Glomerular endothelial cell (primary cell): Measurements from ENCODE around the gene TTLL11. TPM values are rescaled to one million over a fixed set of nuclear protein-coding genes. Genes with fewer than 3 reads are reported as not detected.

Experiments used
- DNase-seq: peaks from one replicate; pipeline ENCODE4 v3.0.0-alpha.2; 2011; ENCODE audit warnings: low read depth, low spot score; ENCODE audit errors: extremely low read depth
- total RNA-seq: library from RNA; depleted of rRNA; stranded (reverse); fragments of >200 nt; gene quantifications from 2 replicates; pipeline ENCODE4 v1.2.3, GENCODE V29; 2015

The TTLL11 gene
- total RNA-seq, 1 donor from 2014 or later, result 8.2 TPM

GRCh38 chr9:122053567-122054350 lies 39.3 kb downstream of the TTLL11 start:
- DNase-seq, result no peak

- no peak for DNase-seq
Observed at GRCh38 chr9:122053064-122053463, 40.0 kb downstream of the TTLL11 start.

GRCh38 chr9:122051351-122052321 lies 41.5 kb downstream of the TTLL11 start:
- DNase-seq, result no peak

GRCh38 chr9:122050167-122050566 lies 42.9 kb downstream of the TTLL11 start:
- no peak for DNase-seq

- DNase-seq, result no peak
Observed at GRCh38 chr9:122042056-122042455, 51.1 kb downstream of the TTLL11 start.

GRCh38 chr9:122040561-122041242 lies 52.4 kb downstream of the TTLL11 start:
- DNase-seq, result no peak

GRCh38 chr9:122039234-122039633 lies 53.9 kb downstream of the TTLL11 start:
- DNase-seq, result no peak

GRCh38 chr9:122036988-122037387 lies 56.1 kb downstream of the TTLL11 start:
- no peak for DNase-seq

- no peak for DNase-seq
Observed at GRCh38 chr9:122036408-122036807, 56.7 kb downstream of the TTLL11 start.

- no peak for DNase-seq
Observed at GRCh38 chr9:122033775-122034373, 59.2 kb downstream of the TTLL11 start.

- DNase-seq, result no peak
Observed at GRCh38 chr9:122032346-122032745, 60.8 kb downstream of the TTLL11 start.

- no peak for DNase-seq
Observed at GRCh38 chr9:122031776-122032175, 61.3 kb downstream of the TTLL11 start.

GRCh38 chr9:122031157-122031556 lies 62.0 kb downstream of the TTLL11 start:
- DNase-seq, result no peak

GRCh38 chr9:122030357-122030756 lies 62.8 kb downstream of the TTLL11 start:
- DNase-seq, result no peak

GRCh38 chr9:122029898-122030297 lies 63.2 kb downstream of the TTLL11 start:
- no peak for DNase-seq

- DNase-seq, result no peak
Observed at GRCh38 chr9:122028089-122028488, 65.0 kb downstream of the TTLL11 start.

GRCh38 chr9:122020398-122020797 lies 72.7 kb downstream of the TTLL11 start:
- no peak for DNase-seq

GRCh38 chr9:122016744-122017143 lies 76.4 kb downstream of the TTLL11 start:
- DNase-seq, result no peak

- no peak for DNase-seq
Observed at GRCh38 chr9:122016309-122016708, 76.8 kb downstream of the TTLL11 start.

- DNase-seq, result no peak
Observed at GRCh38 chr9:122015170-122015821, 77.8 kb downstream of the TTLL11 start.
